Hepatocyte (in vitro differentiated cells): ENCODE results near the gene DET1. TPM values are rescaled to one million over a fixed set of nuclear protein-coding genes. Genes with fewer than 3 reads are reported as not detected.

Source experiments
- DNase-seq: peaks from one replicate; pipeline ENCODE4 v3.0.0-alpha.2; 2016; ENCODE audit warnings: low spot score
- H2AFZ ChIP-seq: fragments of 200-600 bp; sonication (generic); 2 replicates; pipeline ENCODE4 v1.6.0; 2016; ENCODE audit warnings: antibody characterized with exemption, mild to moderate bottlenecking
- H3K27ac ChIP-seq: fragments of 200-600 bp; sonication (generic); 2 replicates; pipeline ENCODE4 v1.5.1; 2016; ENCODE audit warnings: mild to moderate bottlenecking
- H3K27me3 ChIP-seq: fragments of 200-600 bp; sonication (generic); 2 replicates; pipeline ENCODE4 v1.6.1; 2016
- H3K36me3 ChIP-seq: fragments of 200-600 bp; sonication (generic); replicated peaks from 2 replicates; pipeline ENCODE4 v1.5.1; 2016; ENCODE audit warnings: low read depth; ENCODE audit not compliant: insufficient read depth
- H3K4me1 ChIP-seq: fragments of 200-600 bp; sonication (generic); 2 replicates; pipeline ENCODE4 v1.5.1; 2016; ENCODE audit warnings: mild to moderate bottlenecking, moderate library complexity; ENCODE audit not compliant: insufficient read depth
- H3K4me2 ChIP-seq: fragments of 200-600 bp; sonication (generic); 2 replicates; pipeline ENCODE4 v1.6.0; 2016
- H3K4me3 ChIP-seq: fragments of 200-600 bp; sonication (generic); 2 replicates; pipeline ENCODE4 v1.5.1; 2016; ENCODE audit warnings: mild to moderate bottlenecking
- H3K79me2 ChIP-seq: fragments of 200-600 bp; sonication (generic); 2 replicates; pipeline ENCODE4 v1.6.0; 2017; ENCODE audit warnings: mild to moderate bottlenecking
- H3K9me2 ChIP-seq: fragments of 200-600 bp; sonication (generic); replicated peaks from 2 replicates; pipeline ENCODE4 v1.6.0; 2017; ENCODE audit warnings: mild to moderate bottlenecking; ENCODE audit not compliant: insufficient read depth
- H3K9me3 ChIP-seq: fragments of 200-600 bp; sonication (generic); 2 replicates; pipeline ENCODE4 v1.5.1; 2016; ENCODE audit warnings: low read depth, mild to moderate bottlenecking
- H4K20me1 ChIP-seq: fragments of 200-600 bp; sonication (generic); 2 replicates; pipeline ENCODE4 v1.6.0; 2016; ENCODE audit warnings: mild to moderate bottlenecking; ENCODE audit not compliant: insufficient read depth, poor library complexity, severe bottlenecking
- CTCF ChIP-seq: fragments of 200-600 bp; sonication (generic); IDR thresholded peaks from 2 replicates; pipeline ENCODE4 v1.5.1; 2016; ENCODE audit warnings: antibody characterized with exemption, mild to moderate bottlenecking; ENCODE audit not compliant: poor library complexity
- EZH2 ChIP-seq: fragments of 200-600 bp; sonication (generic); IDR thresholded peaks from 2 replicates; pipeline ENCODE4 v1.6.1; 2016; ENCODE audit warnings: antibody characterized with exemption, mild to moderate bottlenecking, borderline replicate concordance
- EZH2phosphoT487 ChIP-seq: fragments of 200-600 bp; sonication (generic); IDR thresholded peaks from one replicate; pipeline ENCODE4 v1.6.1; 2018; ENCODE audit warnings: antibody characterized with exemption, mild to moderate bottlenecking, low read depth, moderate library complexity; ENCODE audit not compliant: unreplicated experiment, severe bottlenecking
- WGBS: methylation state at CpG from one replicate; pipeline ENCODE4 v1.1.6; 2016; ENCODE audit warnings: low lambda C conversion rate; ENCODE audit errors: missing lambda C conversion rate; 5-methylcytosine and 5-hydroxymethylcytosine counted together
- polyA plus RNA-seq: library from polyadenylated mRNA; unstranded; fragments of >200 nt; fragmentation: Nextera tagmentation; extraction: Ambion mirVana; gene quantifications from 2 replicates; pipeline ENCODE4 v1.2.1, GENCODE V29; 2016
- small RNA-seq: library from RNA; depleted of rRNA; stranded (forward); fragments of <200 nt; gene quantifications from one replicate; pipeline ENCODE3, GENCODE V24; 2014
- total RNA-seq: library from RNA; depleted of rRNA; stranded (reverse); fragments of >200 nt; gene quantifications from 2 replicates; pipeline ENCODE4 v1.2.3, GENCODE V29; 2014

Gene DET1
- total and polyA plus RNA-seq, 2 experiments from 2014 or later = 4.0 to 7.2 TPM

DNA sequence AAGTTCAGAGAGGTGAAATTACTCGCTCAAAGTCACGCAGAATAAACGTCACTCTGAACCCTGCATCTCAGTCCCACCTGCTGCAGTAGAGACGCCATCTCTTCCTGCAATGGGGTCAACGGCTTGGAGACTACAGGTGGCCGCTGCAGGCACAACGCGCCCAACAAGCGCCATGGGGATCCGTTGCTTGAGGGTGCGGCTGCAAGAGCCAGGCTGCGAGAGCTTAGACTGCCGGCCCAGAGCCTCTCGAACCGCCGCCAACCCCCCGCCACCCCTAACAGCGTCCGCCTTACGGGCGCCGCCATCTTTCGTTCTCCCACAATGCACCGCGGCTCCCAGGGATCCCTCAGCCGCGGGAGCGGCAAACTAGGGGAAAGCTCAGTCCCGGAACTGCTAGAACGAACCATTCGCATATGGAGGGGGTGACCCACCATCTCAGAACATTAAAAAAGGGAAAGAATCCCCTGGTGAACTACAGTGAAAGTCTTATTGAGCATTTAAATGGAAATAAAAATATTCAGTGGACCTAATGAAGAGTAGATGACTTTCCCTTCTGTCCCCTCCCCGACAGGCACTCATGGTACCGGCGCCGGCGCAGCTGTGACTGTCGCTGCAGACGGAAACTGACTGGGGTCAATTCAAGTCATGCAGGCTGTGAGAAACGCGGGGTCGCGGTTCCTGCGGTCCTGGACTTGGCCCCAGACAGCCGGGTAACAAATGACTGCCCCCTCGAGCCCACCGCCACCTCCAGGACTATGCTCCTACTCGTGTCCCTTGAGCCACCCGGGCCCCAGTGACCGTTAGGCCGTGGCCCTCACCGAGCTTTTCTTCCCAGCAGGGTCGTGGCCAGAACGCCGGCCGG, 79.2 kb downstream of the DET1 start, which contains the start of the genes MRPL46 and MRPS11:
MRPL46 (minus strand) TSS at position 316 of the 862 bp plus-strand sequence; CDS start at position 305, 11 bp downstream.
MRPS11 (plus strand) TSS at position 636 of the 862 bp plus-strand sequence; CDS start at position 646, 10 bp downstream.
- Histone ChIP-seq H3K9me3 (no peaks in the 10 kb centered on the region), H3K4me1 (peaks cover 14% of the 10 kb centered on the region), H3K27ac (peak within 1 kb of the TSS; percentile 81), H3K36me3 (no peaks in the 10 kb centered on the region), H3K4me3 (peak within 1 kb of the TSS; percentile 55), H3K27me3 (no peaks in the 10 kb centered on the region), H3K4me2 (peak within 1 kb of the TSS; percentile 92), H2AFZ (peak within 1 kb of the TSS; percentile 30), H4K20me1 (no peaks in the 10 kb centered on the region), H3K79me2 (peaks cover 28% of the 10 kb centered on the region), H3K9me2 (no peaks in the 10 kb centered on the region)
- DNase-seq = peak; percentile 94
- WGBS = 2% methylated on average over 55 of the region's 55 CpGs
- TF ChIP-seq CTCF (no peak), EZH2 (no peak), EZH2phosphoT487 (no peak)

DNA sequence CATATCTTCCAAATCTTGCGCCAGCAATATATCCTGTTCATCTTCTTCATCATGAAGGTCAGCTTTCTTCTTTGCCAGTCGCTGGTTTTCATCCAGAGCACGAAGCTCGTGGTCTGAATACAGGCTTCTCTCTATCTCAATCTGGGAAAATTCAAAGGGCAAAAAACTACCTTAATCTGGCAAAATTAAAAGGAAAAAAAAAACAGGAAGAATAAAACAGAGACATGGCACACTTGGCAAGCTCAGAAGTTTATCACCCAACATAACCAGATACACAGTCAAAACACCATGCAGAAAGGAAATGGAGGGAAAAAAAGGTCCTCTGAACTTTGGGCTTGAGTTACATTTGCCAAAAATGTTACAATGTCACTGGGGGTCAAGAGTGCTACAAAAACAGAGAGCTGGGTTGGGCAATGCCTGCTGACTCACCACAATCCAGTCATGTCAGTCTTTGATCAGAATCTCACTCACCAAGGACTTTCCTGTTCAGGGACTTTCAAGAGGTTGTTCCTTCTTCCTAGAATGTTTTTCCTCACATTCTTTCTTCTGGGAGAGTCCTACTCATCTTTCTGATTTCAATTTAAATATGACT, 80.8 kb downstream of the DET1 start:
- Histone ChIP-seq H3K36me3 (no peaks in the 10 kb centered on the region), H3K4me1 (peaks cover 14% of the 10 kb centered on the region), H3K4me3 (peak overlapping the region; percentile 55), H3K9me2 (no peaks in the 10 kb centered on the region), H2AFZ (no peak overlapping the region), H3K79me2 (peaks cover 28% of the 10 kb centered on the region), H3K27ac (peak overlapping the region; percentile 81), H3K27me3 (no peaks in the 10 kb centered on the region), H3K4me2 (peak overlapping the region; percentile 81), H3K9me3 (no peaks in the 10 kb centered on the region), H4K20me1 (no peaks in the 10 kb centered on the region)
- 93% methylated on average over 4 of the region's 4 CpGs for WGBS
- no peak for TF ChIP-seq EZH2
- no peak for TF ChIP-seq EZH2phosphoT487
- TF ChIP-seq CTCF = no peak
- peak; percentile 35 for DNase-seq

DNA sequence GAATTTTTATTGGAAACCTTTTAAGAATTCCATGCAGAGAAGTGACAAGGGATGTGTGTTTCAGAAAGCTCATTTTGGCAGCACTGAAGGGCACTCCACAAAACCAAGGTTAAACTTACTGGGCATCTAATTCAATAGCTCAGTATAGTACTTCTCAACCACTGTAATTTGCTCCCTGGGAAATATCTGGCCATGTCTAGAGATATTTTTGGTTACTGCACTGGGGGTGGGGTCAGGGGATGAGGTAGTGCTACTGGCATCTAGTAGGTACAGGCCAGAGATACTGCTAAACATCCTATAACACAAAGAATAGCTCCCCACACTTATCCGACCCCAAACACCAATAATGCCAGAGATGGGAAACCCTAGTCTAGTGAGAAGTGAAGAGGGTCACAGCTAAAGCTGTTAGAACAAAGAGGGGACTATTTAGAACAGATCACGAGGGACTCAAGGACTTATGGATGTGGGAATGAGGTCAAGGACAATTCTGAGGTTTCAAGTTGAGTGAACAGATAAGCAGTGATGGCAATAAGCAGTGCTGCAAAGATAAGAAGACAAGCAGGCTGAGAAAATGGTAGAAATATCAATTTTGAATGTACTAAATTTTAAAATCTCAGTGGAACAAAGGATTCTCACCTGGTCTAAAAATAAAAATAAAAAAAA, 82.5 kb downstream of the DET1 start:
- 86% methylated on average over 2 of the region's 2 CpGs for WGBS
- no peaks in the 10 kb centered on the region for H3K9me2 ChIP-seq
- no peak overlapping the region for H3K27ac ChIP-seq
- H3K36me3 ChIP-seq = no peaks in the 10 kb centered on the region
- H4K20me1 ChIP-seq = no peaks in the 10 kb centered on the region
- peaks cover 25% of the 10 kb centered on the region for H3K79me2 ChIP-seq
- H3K4me2 ChIP-seq = no peak overlapping the region
- no peaks in the 10 kb centered on the region for H3K9me3 ChIP-seq
- H3K4me3 ChIP-seq = no peak overlapping the region
- no peaks in the 10 kb centered on the region for H3K27me3 ChIP-seq
- H3K4me1 ChIP-seq = peaks cover 14% of the 10 kb centered on the region
- no peak overlapping the region for H2AFZ ChIP-seq
- DNase-seq = no peak
- TF ChIP-seq CTCF (no peak), EZH2phosphoT487 (no peak), EZH2 (no peak)

Small RNAs within 50 kb of the gene (small RNA-seq; reads per million reads assigned to genes)
- not detected for gene AC013489.2

Other genes with a start within 250 kb of the DET1 start
- gene MRPL46, start 79.3 kb downstream of the DET1 start, total RNA-seq = 29.0 and 33.3 TPM in 2 replicates
- 39.4 and 40.9 TPM in 2 replicates for gene MRPL46, start 79.3 kb downstream of the DET1 start, polyA plus RNA-seq
- 26.4 and 28.5 TPM in 2 replicates for gene MRPS11, start 79.0 kb downstream of the DET1 start, total RNA-seq
- gene MRPS11, start 79.0 kb downstream of the DET1 start, polyA plus RNA-seq = 67.8 and 75.0 TPM in 2 replicates
- 25.0 TPM in 2 replicates for gene AEN, start 74.7 kb upstream of the DET1 start, total RNA-seq
- 18.3 and 28.0 TPM in 2 replicates for gene AEN, start 74.7 kb upstream of the DET1 start, polyA plus RNA-seq
- 3.8 and 13.3 TPM in 2 replicates for gene ISG20, start 92.3 kb upstream of the DET1 start, total RNA-seq
- gene ISG20, start 92.3 kb upstream of the DET1 start, polyA plus RNA-seq = 11.9 and 15.8 TPM in 2 replicates